DOHH2 (cell line): ENCODE measurements around the gene GSK3A.

Source experiments
- EZH2phosphoT487 ChIP-seq: fragments of 200-600 bp; sonication (generic); IDR thresholded peaks from 2 replicates; pipeline ENCODE4 v1.6.1; 2017; ENCODE audit warnings: borderline replicate concordance, mild to moderate bottlenecking, antibody characterized with exemption, low read length, moderate library complexity, mixed read lengths
- TF ChIP-seq, protein P1 (sequence below): fragments of 200-600 bp; sonication (generic); IDR thresholded peaks from one replicate; pipeline ENCODE4 v1.5.1; 2014; ENCODE audit warnings: antibody characterized with exemption, mild to moderate bottlenecking, low read depth, low read length; ENCODE audit not compliant: poor library complexity, severe bottlenecking

GRCh38 chr19:42241279-42241678 lies 1.1 kb downstream of the GSK3A start:
- TF ChIP-seq, protein P1, sequence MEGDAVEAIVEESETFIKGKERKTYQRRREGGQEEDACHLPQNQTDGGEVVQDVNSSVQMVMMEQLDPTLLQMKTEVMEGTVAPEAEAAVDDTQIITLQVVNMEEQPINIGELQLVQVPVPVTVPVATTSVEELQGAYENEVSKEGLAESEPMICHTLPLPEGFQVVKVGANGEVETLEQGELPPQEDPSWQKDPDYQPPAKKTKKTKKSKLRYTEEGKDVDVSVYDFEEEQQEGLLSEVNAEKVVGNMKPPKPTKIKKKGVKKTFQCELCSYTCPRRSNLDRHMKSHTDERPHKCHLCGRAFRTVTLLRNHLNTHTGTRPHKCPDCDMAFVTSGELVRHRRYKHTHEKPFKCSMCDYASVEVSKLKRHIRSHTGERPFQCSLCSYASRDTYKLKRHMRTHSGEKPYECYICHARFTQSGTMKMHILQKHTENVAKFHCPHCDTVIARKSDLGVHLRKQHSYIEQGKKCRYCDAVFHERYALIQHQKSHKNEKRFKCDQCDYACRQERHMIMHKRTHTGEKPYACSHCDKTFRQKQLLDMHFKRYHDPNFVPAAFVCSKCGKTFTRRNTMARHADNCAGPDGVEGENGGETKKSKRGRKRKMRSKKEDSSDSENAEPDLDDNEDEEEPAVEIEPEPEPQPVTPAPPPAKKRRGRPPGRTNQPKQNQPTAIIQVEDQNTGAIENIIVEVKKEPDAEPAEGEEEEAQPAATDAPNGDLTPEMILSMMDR, result no peak
- no peak for TF ChIP-seq EZH2phosphoT487
